Sigmoid colon (tissue), 4 donors: ENCODE results near the gene BRAF.

Source experiments
- EP300 ChIP-seq, 4 donors: sonication (generic); formaldehyde crosslinking; IDR thresholded peaks; one replicate each; pipeline ENCODE4 v1.6.1; 2017; ENCODE audit warnings: antibody characterized with exemption in 4 of 4
- TF ChIP-seq, protein P1 (sequence below), 4 experiments: fragments of 450-650 bp in 3 of 4; fragments of 200-600 bp in 1 of 4; IDR thresholded peaks; one replicate each; pipeline ENCODE4 v1.5.1; 2016 to 2019; ENCODE audit warnings: antibody characterized with exemption in 4 of 4, mild to moderate bottlenecking in 3 of 4, moderate library complexity in 2 of 4

DNA sequence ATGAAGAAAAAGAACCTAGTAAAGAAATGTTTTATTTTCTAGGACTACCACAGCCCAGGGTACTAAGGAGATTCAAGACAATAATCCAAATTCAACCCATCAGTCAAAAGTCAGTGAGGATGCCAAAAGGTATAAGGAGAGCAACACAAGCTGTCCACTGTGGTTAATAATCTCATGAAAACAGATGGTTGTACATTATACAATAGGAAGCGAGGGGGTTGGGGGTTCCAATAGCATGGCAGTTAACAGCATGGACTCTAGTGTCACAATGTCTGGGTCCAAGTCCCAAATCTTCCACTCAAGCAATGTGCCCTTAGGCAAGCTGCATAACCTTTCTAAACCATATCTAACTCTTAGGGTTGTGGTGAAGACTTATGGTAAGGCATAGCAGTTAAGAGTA lies 35.1 kb downstream of the BRAF start:
- TF ChIP-seq EP300 (IDR thresholded peaks at IDR 0.05), result no peak
- TF ChIP-seq, protein P1, sequence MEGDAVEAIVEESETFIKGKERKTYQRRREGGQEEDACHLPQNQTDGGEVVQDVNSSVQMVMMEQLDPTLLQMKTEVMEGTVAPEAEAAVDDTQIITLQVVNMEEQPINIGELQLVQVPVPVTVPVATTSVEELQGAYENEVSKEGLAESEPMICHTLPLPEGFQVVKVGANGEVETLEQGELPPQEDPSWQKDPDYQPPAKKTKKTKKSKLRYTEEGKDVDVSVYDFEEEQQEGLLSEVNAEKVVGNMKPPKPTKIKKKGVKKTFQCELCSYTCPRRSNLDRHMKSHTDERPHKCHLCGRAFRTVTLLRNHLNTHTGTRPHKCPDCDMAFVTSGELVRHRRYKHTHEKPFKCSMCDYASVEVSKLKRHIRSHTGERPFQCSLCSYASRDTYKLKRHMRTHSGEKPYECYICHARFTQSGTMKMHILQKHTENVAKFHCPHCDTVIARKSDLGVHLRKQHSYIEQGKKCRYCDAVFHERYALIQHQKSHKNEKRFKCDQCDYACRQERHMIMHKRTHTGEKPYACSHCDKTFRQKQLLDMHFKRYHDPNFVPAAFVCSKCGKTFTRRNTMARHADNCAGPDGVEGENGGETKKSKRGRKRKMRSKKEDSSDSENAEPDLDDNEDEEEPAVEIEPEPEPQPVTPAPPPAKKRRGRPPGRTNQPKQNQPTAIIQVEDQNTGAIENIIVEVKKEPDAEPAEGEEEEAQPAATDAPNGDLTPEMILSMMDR (IDR thresholded peaks at IDR 0.05), result no peak
